ENCODE measurements around the gene C14orf119.
A peak's percentile ranks its signal among the peaks of the same experiment; 100 is the strongest.

C14orf119 gene

GRCh38 chr14:23062002-23062401, 33.3 kb upstream of the C14orf119 start:
- in situ Hi-C loops (cut with MboI; ENCODE audit: low pct_unique_long_range_greater_than_20kb, low sequenced_read_pairs, unreplicated experiment) = no loop called here
- no peak for TF ChIP-seq CTCF (IDR thresholded peaks at IDR 0.05; ENCODE audit: extremely low read depth, insufficient read depth, missing control alignments)

GRCh38 chr14:23063601-23064000, 31.7 kb upstream of the C14orf119 start:
- in situ Hi-C loops (cut with MboI; ENCODE audit: low pct_unique_long_range_greater_than_20kb, low sequenced_read_pairs, unreplicated experiment) = no loop called here
- no peak for DNase-seq (ENCODE audit: low spot score)
- no peak for TF ChIP-seq CTCF (IDR thresholded peaks at IDR 0.05; ENCODE audit: extremely low read depth, insufficient read depth, missing control alignments)

More at GRCh38 chr14:23062002-23062401, 33.3 kb upstream of the C14orf119 start:
- no peak for DNase-seq (ENCODE audit: low spot score)

GRCh38 chr14:23066368-23066767, 28.9 kb upstream of the C14orf119 start:
- peak; percentile 4 for DNase-seq (ENCODE audit: low spot score)
- in situ Hi-C loops (cut with MboI; ENCODE audit: low pct_unique_long_range_greater_than_20kb, low sequenced_read_pairs, unreplicated experiment) = no loop called here
- TF ChIP-seq CTCF (IDR thresholded peaks at IDR 0.05; ENCODE audit: extremely low read depth, insufficient read depth, missing control alignments) = no peak

GRCh38 chr14:23066855-23067744, 28.2 kb upstream of the C14orf119 start:
- no peak for TF ChIP-seq CTCF (IDR thresholded peaks at IDR 0.05; ENCODE audit: extremely low read depth, insufficient read depth, missing control alignments)
- peak; percentile 7 for DNase-seq (ENCODE audit: low spot score)

GRCh38 chr14:23067847-23068788, 27.2 kb upstream of the C14orf119 start:
- DNase-seq (ENCODE audit: low spot score) = peak; percentile 20
- TF ChIP-seq CTCF (IDR thresholded peaks at IDR 0.05; ENCODE audit: extremely low read depth, insufficient read depth, missing control alignments) = no peak
- in situ Hi-C loops (cut with MboI; ENCODE audit: low pct_unique_long_range_greater_than_20kb, low sequenced_read_pairs, unreplicated experiment) = no loop called here

More at GRCh38 chr14:23066855-23067744, 28.2 kb upstream of the C14orf119 start:
- in situ Hi-C loops (cut with MboI; ENCODE audit: low pct_unique_long_range_greater_than_20kb, low sequenced_read_pairs, unreplicated experiment) = no loop called here

GRCh38 chr14:23068789-23069412, 26.4 kb upstream of the C14orf119 start:
- TF ChIP-seq CTCF (IDR thresholded peaks at IDR 0.05; ENCODE audit: extremely low read depth, insufficient read depth, missing control alignments) = peak; percentile 95
- in situ Hi-C loops (cut with MboI; ENCODE audit: low pct_unique_long_range_greater_than_20kb, low sequenced_read_pairs, unreplicated experiment) = no loop called here
- peak; percentile 93 for DNase-seq (ENCODE audit: low spot score)
